LNCaP clone FGC (cell line): ENCODE results near the gene METTL25.
A peak's percentile ranks its signal among the peaks of the same experiment; 100 is the strongest.

Experiments used
- DNase-seq: peaks from one replicate; pipeline ENCODE4 v3.0.0-alpha.2; 2011; ENCODE audit warnings: low read depth
- H3K4me3 ChIP-seq: 2 replicates; pipeline ENCODE4 v1.5.1; 2011; ENCODE audit warnings: mild to moderate bottlenecking, low read depth, low read length, control low read depth
- CTCF ChIP-seq: IDR thresholded peaks from 2 replicates; pipeline ENCODE4 v1.5.1; 2012; ENCODE audit warnings: mild to moderate bottlenecking; ENCODE audit not compliant: control insufficient read depth, insufficient read depth; ENCODE audit errors: extremely low read depth

METTL25 gene

GRCh38 chr12:82504409-82504808 lies 146.1 kb downstream of the METTL25 start:
- H3K4me3 ChIP-seq = no peak overlapping the region
- DNase-seq = no peak
- TF ChIP-seq CTCF = no peak

GRCh38 chr12:82505150-82505549 lies 146.8 kb downstream of the METTL25 start:
- DNase-seq = no peak
- TF ChIP-seq CTCF = no peak
- no peak overlapping the region for H3K4me3 ChIP-seq

GRCh38 chr12:82507686-82508085 lies 149.4 kb downstream of the METTL25 start:
- no peak for TF ChIP-seq CTCF
- no peak overlapping the region for H3K4me3 ChIP-seq
- DNase-seq = no peak

GRCh38 chr12:82510386-82510785 lies 152.1 kb downstream of the METTL25 start:
- DNase-seq = no peak
- no peak for TF ChIP-seq CTCF
- H3K4me3 ChIP-seq = no peak overlapping the region

- H3K4me3 ChIP-seq = no peak overlapping the region
- TF ChIP-seq CTCF = no peak
- no peak for DNase-seq
Observed at GRCh38 chr12:82514880-82515279, 156.6 kb downstream of the METTL25 start.

- DNase-seq = no peak
- no peak for TF ChIP-seq CTCF
- no peak overlapping the region for H3K4me3 ChIP-seq
Observed at GRCh38 chr12:82515652-82516051, 157.3 kb downstream of the METTL25 start.

GRCh38 chr12:82517027-82517426 lies 158.7 kb downstream of the METTL25 start:
- H3K4me3 ChIP-seq = no peak overlapping the region
- TF ChIP-seq CTCF = peak; percentile 30; the same call in 1 of the 2 replicates
- no peak for DNase-seq
